Endothelial cell of hepatic sinusoid (primary cell): Measurements from ENCODE around the gene NCOA5.

ENCODE experiments used
- in situ Hi-C: cut with HindIII; loops from 2 replicates; pipeline ENCODE4 v1.10.0; 2017; ENCODE audit warnings: low sequenced_read_pairs

The NCOA5 gene

GRCh38 chr20:46022411-46023147, 67.2 kb downstream of the NCOA5 start:
- in situ Hi-C loops, result no loop called here

- in situ Hi-C loops, result no loop called here
Measured at GRCh38 chr20:46021361-46022359, 68.1 kb downstream of the NCOA5 start.

- in situ Hi-C loops, result no loop called here
Measured at GRCh38 chr20:46020555-46020954, 69.2 kb downstream of the NCOA5 start.

- in situ Hi-C loops, result no loop called here
Measured at GRCh38 chr20:46018611-46019010, 71.2 kb downstream of the NCOA5 start.

GRCh38 chr20:46018112-46018511, 71.7 kb downstream of the NCOA5 start:
- in situ Hi-C loops, result no loop called here

- in situ Hi-C loops, result no loop called here
Measured at GRCh38 chr20:46017272-46017671, 72.5 kb downstream of the NCOA5 start.

- in situ Hi-C loops, result no loop called here
Measured at GRCh38 chr20:46014517-46015396, 75.0 kb downstream of the NCOA5 start.

GRCh38 chr20:46013829-46014516, 75.8 kb downstream of the NCOA5 start:
- in situ Hi-C loops, result no loop called here

GRCh38 chr20:46013322-46013828, 76.4 kb downstream of the NCOA5 start:
- in situ Hi-C loops, result no loop called here

- in situ Hi-C loops, result no loop called here
Measured at GRCh38 chr20:46012921-46013320, 76.8 kb downstream of the NCOA5 start.

- in situ Hi-C loops, result no loop called here
Measured at GRCh38 chr20:46011631-46012482, 77.9 kb downstream of the NCOA5 start.
